Kidney (tissue), 14 donors: ENCODE measurements around the gene MOXD1. TPM values are rescaled to one million over a fixed set of nuclear protein-coding genes. Genes with fewer than 3 reads are reported as not detected.

Source experiments
- DNase-seq, 5 donors: peaks; one replicate each; pipeline ENCODE4 v3.0.0-alpha.2; 2013 to 2020
- FAIRE-seq: peaks from 2 replicates; lab custom pipeline; 2012; peaks lifted over from hg19 to GRCh38; lab: Jason Lieb, UNC
- H3K27ac ChIP-seq, 2 donors: one replicate each; pipeline ENCODE4 v1.7.0; 2013; ENCODE audit warnings: low read depth in 2 of 2, low read length in 2 of 2, inconsistent platforms in 1 of 2
- H3K27me3 ChIP-seq: one replicate; pipeline ENCODE4 v1.7.1; 2013; ENCODE audit warnings: low read length, inconsistent platforms; ENCODE audit not compliant: control insufficient read depth, insufficient read depth
- H3K36me3 ChIP-seq, 3 donors: one replicate each; pipeline versions ENCODE4 v1.7.0 to v1.7.1; 2013; ENCODE audit warnings: low read length in 3 of 3, control low read depth in 1 of 3, inconsistent platforms in 1 of 3; ENCODE audit not compliant: insufficient read depth in 3 of 3, control insufficient read depth in 2 of 3
- H3K4me1 ChIP-seq, 3 donors: one replicate each; pipeline versions ENCODE4 v1.7.0 to v1.7.1; 2013; ENCODE audit warnings: low read length in 3 of 3, inconsistent platforms in 1 of 3, low read depth in 1 of 3; ENCODE audit not compliant: control insufficient read depth in 2 of 3, insufficient read depth in 2 of 3
- H3K4me3 ChIP-seq, 3 donors: one replicate each; pipeline versions ENCODE4 v1.7.0 to v1.8.1; 2013; ENCODE audit warnings: low read length in 3 of 3, control low read depth in 1 of 3, inconsistent platforms in 1 of 3
- H3K9ac ChIP-seq, 3 donors: one replicate each; pipeline versions ENCODE4 v1.7.0 to v1.7.1; 2013; ENCODE audit warnings: low read length in 3 of 3, control low read depth in 1 of 3, inconsistent platforms in 1 of 3
- H3K9me3 ChIP-seq, 3 donors: one replicate each; pipeline versions ENCODE4 v1.7.0 to v1.7.1; 2013; ENCODE audit warnings: low read length in 3 of 3, control low read depth in 1 of 3, inconsistent platforms in 1 of 3; ENCODE audit not compliant: control insufficient read depth in 2 of 3, insufficient read depth in 1 of 3
- CTCF ChIP-seq: IDR thresholded peaks from 3 replicates; pipeline ENCODE4 v1.5.1; 2012; ENCODE audit warnings: mild to moderate bottlenecking, moderate library complexity, borderline replicate concordance; ENCODE audit not compliant: insufficient read depth; ENCODE audit errors: extremely low read depth
- intact Hi-C: fragments of 100-400 bp; cut with DNase I; formaldehyde crosslinking; loops from one replicate; pipeline ENCODE4 v1.11.1; 2022
- polyA plus RNA-seq: library from polyadenylated mRNA; stranded (reverse); fragments of 350-450 nt; fragmentation: Illumina TruSeq; extraction: RNeasy Lipid Tissue Mini Kit (QIAGEN cat#74804); gene quantifications from one replicate; pipeline ENCODE4 v1.2.3, GENCODE V29; 2014; ENCODE audit warnings: low read depth, low replicate concordance; ENCODE audit not compliant: insufficient read depth
- total RNA-seq: library from RNA; stranded (reverse); fragmentation: NEBNext Ultra II Directional; extraction: Animal tissue kit (Norgen Biotek cat#: 25700); gene quantifications from one replicate; pipeline ENCODE4 v1.2.1, GENCODE V29; 2021
- donor health status: control.
- donor health status: control.
- donor health status: control.
- donor health status: control.
- donor health status: control.
- donor health status: DM: yes; HTN: yes; CAD: no.
- donor health status: Normal renal cell carcinoma (clear cell type).

The MOXD1 gene
- total and polyA plus RNA-seq, 2 donors from 2014 or later = 11.6 to 35.9 TPM

GRCh38 chr6:132430110-132430509 is 28.8 kb upstream of the MOXD1 start:
- intact Hi-C loops = no loop called here
- DNase-seq (no peak), FAIRE-seq (no peak)
- Histone ChIP-seq H3K9ac (no peak overlapping the region), H3K36me3 (no peaks in the 10 kb centered on the region), H3K4me3 (no peak overlapping the region), H3K27me3 (no peaks in the 10 kb centered on the region), H3K27ac (no peak overlapping the region), H3K4me1 (no peaks in the 10 kb centered on the region), H3K9me3 (no peaks in the 10 kb centered on the region)
- no peak for TF ChIP-seq CTCF

- Histone ChIP-seq H3K27me3 (no peaks in the 10 kb centered on the region), H3K4me3 (no peak overlapping the region), H3K9ac (no peak overlapping the region), H3K4me1 (no peaks in the 10 kb centered on the region), H3K9me3 (peaks cover 0 to 8% (median 2%) of the 10 kb centered on the region in 3 donors), H3K27ac (no peak overlapping the region), H3K36me3 (no peaks in the 10 kb centered on the region)
- intact Hi-C loops = no loop called here
- DNase-seq = peak in 1 of 5 donors; percentile 12
- FAIRE-seq = no peak
- no peak for TF ChIP-seq CTCF
Observed at GRCh38 chr6:132425176-132425575, 23.9 kb upstream of the MOXD1 start.

GRCh38 chr6:132423839-132424238 is 22.6 kb upstream of the MOXD1 start:
- no peak for FAIRE-seq

More at GRCh38 chr6:132423839-132424238, 22.6 kb upstream of the MOXD1 start:
- H3K4me3 ChIP-seq = no peak overlapping the region
- no peak overlapping the region for H3K9ac ChIP-seq
- DNase-seq = no peak
- no peaks in the 10 kb centered on the region for H3K27me3 ChIP-seq
- H3K9me3 ChIP-seq = peaks cover 0 to 8% (median 2%) of the 10 kb centered on the region in 3 donors
- H3K4me1 ChIP-seq = no peaks in the 10 kb centered on the region
- TF ChIP-seq CTCF = no peak
- intact Hi-C loops = no loop called here
- H3K36me3 ChIP-seq = no peaks in the 10 kb centered on the region
- H3K27ac ChIP-seq = no peak overlapping the region
